EH (cell line): ENCODE results near the gene TPMT.
"Not testable (repeated sequence)": the region's sequence is repeated elsewhere in the genome, so short reads cannot be mapped to it uniquely, and the experiment has no call there.

ENCODE experiments used
- DNase-seq: peaks from one replicate; pipeline ENCODE4 v3.0.0-alpha.2; 2015; ENCODE audit warnings: low read depth

TPMT gene

GRCh38 chr6:18155864-18156421 lies 1.1 kb upstream of the TPMT start:
- DNase-seq = peak; percentile 32

DNA sequence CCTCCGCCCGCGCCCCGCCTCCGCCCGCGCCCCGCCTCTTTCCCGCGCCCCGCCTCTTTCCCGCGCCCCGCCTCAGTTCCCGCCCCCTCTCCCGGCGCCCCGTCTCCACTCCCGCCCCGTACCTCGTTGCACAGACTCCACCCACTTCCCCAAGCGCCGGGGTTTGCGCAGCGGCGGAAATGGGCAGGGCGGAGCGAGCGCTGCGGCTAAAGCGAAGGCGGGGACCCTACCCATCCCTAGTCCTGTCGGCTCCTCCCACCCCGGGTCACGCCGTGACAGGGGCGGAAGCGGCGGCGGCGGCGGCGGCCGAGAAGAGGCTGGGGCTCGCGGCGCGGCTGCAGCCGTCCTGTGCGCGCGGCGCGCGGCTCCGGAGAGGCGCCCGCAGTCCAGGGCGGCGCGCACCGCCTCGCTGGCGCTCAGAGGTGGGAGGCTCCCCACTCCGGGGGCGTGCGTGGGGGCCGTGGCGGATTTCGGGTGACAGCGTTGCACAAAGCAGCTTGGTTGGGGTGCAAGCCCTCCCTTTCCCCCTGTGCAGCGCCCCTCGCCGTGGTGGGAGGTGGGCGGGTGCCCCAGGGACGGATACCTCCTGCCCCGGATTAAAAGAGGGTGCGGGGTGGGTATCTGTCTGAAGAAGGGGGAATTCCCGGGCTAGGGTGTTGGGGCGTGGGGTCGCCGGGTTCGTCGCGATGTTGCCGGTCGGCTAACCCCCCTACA lies 430 bp upstream of the TPMT start, which contains the start of gene KDM1B:
TSS of gene KDM1B (plus strand) at position 273 of the 714 bp plus-strand sequence. CDS start 4,474 bp downstream, outside the sequence.
- peak; percentile 99 for DNase-seq

DNA sequence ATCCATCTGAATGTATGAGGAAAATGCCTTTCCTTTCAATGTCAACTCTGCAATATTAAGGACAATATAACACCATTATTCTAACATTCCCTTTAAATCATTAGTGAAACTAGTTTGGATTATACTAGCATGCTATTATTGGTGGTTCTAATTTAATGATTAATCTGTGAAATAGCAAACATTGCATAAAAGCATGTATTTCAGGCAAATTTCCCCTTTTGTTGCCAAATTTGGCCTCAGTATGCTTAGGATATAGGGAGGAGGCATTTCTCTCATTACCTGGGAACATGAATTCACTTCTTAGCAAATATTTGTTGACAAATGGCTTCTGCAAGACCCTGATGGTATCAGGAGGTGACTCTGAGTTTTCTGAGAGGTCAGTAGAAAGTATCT lies 1.6 kb downstream of the TPMT start:
- DNase-seq = no peak

DNA sequence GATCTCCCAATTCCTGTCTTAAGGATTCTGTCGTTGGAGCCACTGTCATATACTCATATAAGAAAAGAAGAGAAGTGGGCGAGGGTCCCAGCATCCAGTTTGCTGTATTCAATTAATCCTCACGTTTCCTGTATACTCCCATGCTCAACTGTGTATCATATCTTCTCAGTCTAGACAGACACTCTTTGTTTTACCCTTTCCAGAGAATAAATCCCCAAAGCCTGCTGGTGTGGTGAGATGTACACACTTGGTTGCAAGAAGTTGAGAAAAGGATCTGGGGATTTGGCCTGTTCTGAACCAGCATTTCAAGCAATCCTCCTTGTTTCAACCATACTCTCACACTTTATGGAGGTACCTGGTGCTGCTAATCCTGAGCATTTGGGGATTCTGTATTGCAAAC lies 3.1 kb downstream of the TPMT start:
- no peak for DNase-seq

GRCh38 chr6:18151391-18151790 lies 3.5 kb downstream of the TPMT start:
- DNase-seq = not testable (repeated sequence)

GRCh38 chr6:18148304-18149025 lies 6.4 kb downstream of the TPMT start:
- peak; percentile 96 for DNase-seq

GRCh38 chr6:18147616-18148015 lies 7.3 kb downstream of the TPMT start:
- DNase-seq = no peak

DNA sequence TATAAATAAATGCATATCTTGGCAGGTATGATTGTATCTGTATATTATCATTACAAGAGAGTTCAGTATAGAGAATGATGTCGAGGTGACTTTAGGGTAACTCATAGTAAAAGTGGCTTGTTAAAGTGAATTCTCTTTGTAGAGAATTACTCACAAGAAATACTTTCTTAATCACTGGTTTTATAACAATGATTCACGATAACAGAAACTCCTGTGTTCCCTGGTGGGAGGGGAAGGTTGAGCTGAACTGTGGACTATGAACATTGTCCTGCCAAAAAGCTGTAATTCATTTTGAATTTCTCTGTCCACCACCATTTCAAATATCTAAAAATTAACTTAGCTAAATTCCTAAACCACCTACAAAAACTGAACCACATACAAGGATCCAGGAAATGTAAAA lies 7.7 kb downstream of the TPMT start:
- DNase-seq = peak; percentile 72

- DNase-seq = no peak
Measured at GRCh38 chr6:18142591-18142861, 12.4 kb downstream of the TPMT start.

GRCh38 chr6:18141805-18142590 lies 12.9 kb downstream of the TPMT start:
- DNase-seq = no peak

DNA sequence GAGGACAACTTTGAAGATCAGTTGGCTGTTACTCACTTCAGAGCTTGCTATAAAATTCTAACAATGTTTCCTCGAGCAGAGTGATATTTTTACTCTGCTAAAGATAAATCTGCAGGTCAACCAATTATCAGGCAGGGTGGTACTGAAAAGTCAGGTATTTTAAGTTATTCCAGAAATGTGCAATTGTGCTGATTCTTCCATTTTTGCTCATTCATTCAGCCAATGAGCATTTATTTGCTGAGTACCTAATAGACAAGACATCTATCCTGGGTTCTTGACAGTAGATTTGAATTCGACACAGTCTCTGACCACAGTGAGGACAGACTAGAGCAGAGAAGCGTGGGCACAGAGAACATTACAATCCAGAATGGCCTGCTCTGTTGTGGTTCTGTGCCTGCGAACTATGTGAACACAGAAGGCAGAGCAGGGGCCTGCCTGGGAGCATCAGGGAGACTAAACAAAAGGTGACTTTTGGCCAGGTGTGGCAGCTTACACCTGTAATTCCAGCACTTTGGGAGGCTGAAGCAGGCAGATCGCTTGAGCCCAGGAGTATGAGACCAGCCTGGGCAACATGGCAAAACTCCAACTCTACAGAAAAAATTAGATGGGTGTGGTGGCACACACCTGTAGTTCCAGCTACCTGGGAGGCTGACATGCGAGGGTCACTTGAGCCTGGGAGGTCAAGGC lies 14.8 kb downstream of the TPMT start:
- DNase-seq = no peak

GRCh38 chr6:18138906-18139305 lies 16.0 kb downstream of the TPMT start:
- no peak for DNase-seq

DNA sequence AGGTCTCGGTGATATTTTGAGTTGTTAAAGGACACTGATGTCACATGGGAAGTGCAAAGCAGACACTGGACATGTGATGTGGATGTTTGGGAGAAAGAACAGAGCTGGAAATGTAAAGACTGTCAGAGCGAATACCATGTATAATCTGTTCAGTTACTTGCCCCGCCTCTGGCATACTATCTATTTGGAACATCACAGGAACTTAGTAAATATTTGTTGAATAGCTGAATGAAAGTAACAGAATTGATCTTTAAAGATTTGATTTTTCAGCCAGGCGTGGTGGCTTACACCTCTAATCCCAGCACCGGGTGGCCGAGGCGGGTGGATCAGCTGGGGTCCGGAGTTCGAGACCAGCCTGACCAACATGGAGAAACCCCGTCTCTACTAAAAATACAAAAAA lies 18.6 kb downstream of the TPMT start:
- no peak for DNase-seq

DNA sequence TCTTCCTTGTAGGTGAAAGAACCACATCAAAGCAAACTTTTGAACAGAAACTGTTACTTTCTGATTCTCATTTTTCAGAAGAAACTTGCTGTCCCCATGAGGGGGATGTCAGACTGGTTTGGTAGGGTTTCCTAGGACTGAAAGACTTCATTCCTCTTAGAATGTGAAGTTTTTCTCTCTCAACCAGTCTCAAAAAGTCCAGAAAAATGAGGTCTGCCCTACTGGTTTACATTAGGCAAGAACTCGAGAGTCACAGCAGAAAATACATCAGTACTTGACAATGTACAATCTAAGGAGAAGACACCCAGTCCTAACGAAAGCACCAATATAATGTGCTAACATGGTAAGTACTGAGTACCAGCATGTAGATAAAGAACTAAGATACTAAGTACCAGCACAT lies 19.7 kb downstream of the TPMT start:
- no peak for DNase-seq

DNA sequence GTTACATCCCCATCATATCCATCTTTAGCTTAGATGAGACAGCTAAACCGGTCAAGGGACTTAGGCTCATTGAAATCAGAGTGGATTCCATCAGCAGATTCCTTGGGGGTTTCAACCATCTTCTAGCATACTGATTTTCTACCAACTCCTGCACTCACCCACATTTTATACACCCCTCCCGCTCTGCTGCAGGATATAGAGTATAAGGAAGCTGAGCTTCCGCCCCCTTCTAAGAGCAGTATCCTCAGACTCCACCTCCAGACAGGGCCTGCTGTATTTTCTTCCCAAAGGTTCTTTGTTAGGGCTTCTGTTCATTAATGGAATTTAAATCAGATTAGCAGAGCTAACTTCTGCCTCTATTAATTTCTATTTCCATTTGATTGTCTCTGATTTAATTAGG lies 22.5 kb downstream of the TPMT start:
- DNase-seq = no peak

- DNase-seq = peak; percentile 52
Measured at GRCh38 chr6:18126121-18126520, 28.8 kb downstream of the TPMT start.

GRCh38 chr6:18122128-18123093 lies 32.5 kb downstream of the TPMT start, which contains the start of gene NHLRC1:
TSS of gene NHLRC1 (minus strand) at chr6:18122677. CDS start at chr6:18122606, 71 bp downstream.
- peak; percentile 85 for DNase-seq

GRCh38 chr6:18121580-18122127 lies 33.2 kb downstream of the TPMT start:
- DNase-seq = no peak

GRCh38 chr6:18119236-18119635 lies 35.6 kb downstream of the TPMT start:
- DNase-seq = no peak

GRCh38 chr6:18118330-18118729 lies 36.5 kb downstream of the TPMT start:
- DNase-seq = no peak
